OCI-LY3 (cell line): ENCODE data around the gene GRAMD1C.

Experiments used
- CTCF ChIP-seq: fragments of 200-600, 300-600 bp; sonication (generic); IDR thresholded peaks from 2 replicates; pipeline ENCODE4 v1.5.1; 2014; ENCODE audit warnings: antibody characterized with exemption, low read length, low read depth
- EZH2phosphoT487 ChIP-seq: fragments of 200-600 bp; shearing (Covaris generic); IDR thresholded peaks from 2 replicates; pipeline ENCODE4 v1.6.1; 2018; ENCODE audit warnings: antibody characterized with exemption, mixed run types, low read depth

GRCh38 chr3:113897373-113897777 is 58.8 kb downstream of the GRAMD1C start:
- no peak for TF ChIP-seq CTCF
- no peak for TF ChIP-seq EZH2phosphoT487
